HG02763 (cell line): ENCODE data around the gene XRCC4.

Source experiments
- ATAC-seq: cut with Tn5 transposase; IDR thresholded peaks from one replicate; pipeline ENCODE4 v1.9.1; 2021; ENCODE audit warnings: mild to moderate bottlenecking, moderate library complexity; ENCODE audit not compliant: unreplicated experiment

Gene XRCC4

GRCh38 chr5:83371726-83372125, 294.4 kb downstream of the XRCC4 start:
- no peak for ATAC-seq

- ATAC-seq: no peak
These were observed 297.2 kb downstream of the XRCC4 start for GRCh38 chr5:83374547-83374946.

- no peak for ATAC-seq
These were observed 297.9 kb downstream of the XRCC4 start for GRCh38 chr5:83375049-83375745.

GRCh38 chr5:83376461-83376860, 299.1 kb downstream of the XRCC4 start:
- ATAC-seq: no peak

GRCh38 chr5:83377131-83377865, 300.0 kb downstream of the XRCC4 start:
- no peak for ATAC-seq

- ATAC-seq: no peak
These were observed 301.4 kb downstream of the XRCC4 start for GRCh38 chr5:83378624-83379289.

- ATAC-seq: no peak
These were observed 308.5 kb downstream of the XRCC4 start for GRCh38 chr5:83385812-83386211.

GRCh38 chr5:83387041-83387440, 309.7 kb downstream of the XRCC4 start:
- no peak for ATAC-seq

GRCh38 chr5:83388608-83389007, 311.3 kb downstream of the XRCC4 start:
- no peak for ATAC-seq

GRCh38 chr5:83392766-83393503, 315.6 kb downstream of the XRCC4 start:
- ATAC-seq: no peak

GRCh38 chr5:83393504-83393866, 316.1 kb downstream of the XRCC4 start:
- ATAC-seq: no peak

- ATAC-seq: no peak
These were observed 316.8 kb downstream of the XRCC4 start for GRCh38 chr5:83394190-83394589.

GRCh38 chr5:83396662-83397061, 319.3 kb downstream of the XRCC4 start:
- ATAC-seq: no peak

- no peak for ATAC-seq
These were observed 320.3 kb downstream of the XRCC4 start for GRCh38 chr5:83397658-83398057.

GRCh38 chr5:83400241-83400640, 322.9 kb downstream of the XRCC4 start:
- no peak for ATAC-seq

GRCh38 chr5:83400701-83401100, 323.4 kb downstream of the XRCC4 start:
- ATAC-seq: no peak

- ATAC-seq: no peak
These were observed 323.9 kb downstream of the XRCC4 start for GRCh38 chr5:83401122-83401731.

GRCh38 chr5:83401775-83402174, 324.4 kb downstream of the XRCC4 start:
- ATAC-seq: no peak
